D341Med (cell line): ENCODE data around the gene GABBR2.
"Not testable (repeated sequence)": the region's sequence is repeated elsewhere in the genome, so short reads cannot be mapped to it uniquely, and the experiment has no call there.

Experiments used
- DNase-seq: peaks from one replicate; pipeline ENCODE4 v3.0.0; 2012; ENCODE audit warnings: low spot score

The GABBR2 gene

GRCh38 chr9:98686961-98687855, 21.5 kb downstream of the GABBR2 start:
- DNase-seq = no peak

- DNase-seq = not testable (repeated sequence)
Observed at GRCh38 chr9:98684816-98685215, 23.9 kb downstream of the GABBR2 start.

GRCh38 chr9:98678244-98678842, 30.4 kb downstream of the GABBR2 start:
- DNase-seq = peak; percentile 69

- DNase-seq = no peak
Observed at GRCh38 chr9:98673681-98674080, 35.1 kb downstream of the GABBR2 start.

GRCh38 chr9:98667005-98667640, 41.6 kb downstream of the GABBR2 start:
- no peak for DNase-seq

GRCh38 chr9:98665501-98665900, 43.2 kb downstream of the GABBR2 start:
- DNase-seq = no peak

- DNase-seq = no peak
Observed at GRCh38 chr9:98660541-98660940, 48.2 kb downstream of the GABBR2 start.

GRCh38 chr9:98658951-98659351, 49.8 kb downstream of the GABBR2 start:
- DNase-seq = no peak

GRCh38 chr9:98657897-98658296, 50.8 kb downstream of the GABBR2 start:
- DNase-seq = no peak

GRCh38 chr9:98656511-98656910, 52.2 kb downstream of the GABBR2 start:
- DNase-seq = no peak

GRCh38 chr9:98655428-98655827, 53.3 kb downstream of the GABBR2 start:
- not testable (repeated sequence) for DNase-seq

- DNase-seq = no peak
Observed at GRCh38 chr9:98654247-98654646, 54.5 kb downstream of the GABBR2 start.

GRCh38 chr9:98652741-98653140, 56.0 kb downstream of the GABBR2 start:
- DNase-seq = no peak

- no peak for DNase-seq
Observed at GRCh38 chr9:98652302-98652701, 56.4 kb downstream of the GABBR2 start.

GRCh38 chr9:98647236-98647635, 61.5 kb downstream of the GABBR2 start:
- DNase-seq = no peak

GRCh38 chr9:98644011-98644410, 64.7 kb downstream of the GABBR2 start:
- no peak for DNase-seq

GRCh38 chr9:98642661-98643312, 65.9 kb downstream of the GABBR2 start:
- no peak for DNase-seq

- no peak for DNase-seq
Observed at GRCh38 chr9:98641695-98642094, 67.0 kb downstream of the GABBR2 start.

GRCh38 chr9:98640394-98640793, 68.3 kb downstream of the GABBR2 start:
- DNase-seq = no peak

- DNase-seq = no peak
Observed at GRCh38 chr9:98639133-98639532, 69.6 kb downstream of the GABBR2 start.

GRCh38 chr9:98637381-98637780, 71.4 kb downstream of the GABBR2 start:
- DNase-seq = no peak

GRCh38 chr9:98635374-98635773, 73.4 kb downstream of the GABBR2 start:
- DNase-seq = no peak
